HepG2 (cell line): ENCODE measurements around the gene SLC25A11. TPM values are rescaled to one million over a fixed set of nuclear protein-coding genes. Genes with fewer than 3 reads are reported as not detected.

ENCODE experiments used
- AGO1 ChIP-seq: fragments of 200-400 bp; formaldehyde crosslinking; IDR thresholded peaks from 2 replicates; pipeline ENCODE4 v1.6.1; 2017; ENCODE audit warnings: mild to moderate bottlenecking, low read depth, low read length, moderate library complexity; ENCODE audit not compliant: poor library complexity, severe bottlenecking
- ARNT2 ChIP-seq: sonication (generic); formaldehyde crosslinking; IDR thresholded peaks from 2 replicates; pipeline ENCODE4 v1.8.0; 2022; ENCODE audit warnings: mild to moderate bottlenecking, low read depth, missing genetic modification reagents, moderate library complexity
- BORCS8-MEF2B ChIP-seq: sonication (generic); formaldehyde crosslinking; IDR thresholded peaks from 2 replicates; pipeline ENCODE4 v1.8.0; 2022; ENCODE audit warnings: mild to moderate bottlenecking, missing genetic modification reagents
- NFE2L2 ChIP-seq: fragments of 150-350 bp; IDR thresholded peaks from 2 replicates; pipeline ENCODE4 v1.6.1; 2014; ENCODE audit warnings: low read length
- NPAS2 ChIP-seq: sonication (generic); formaldehyde crosslinking; IDR thresholded peaks from 2 replicates; pipeline ENCODE4 v1.8.0; 2022; ENCODE audit warnings: mild to moderate bottlenecking, missing genetic modification reagents, borderline replicate concordance
- NRL ChIP-seq: sonication (generic); formaldehyde crosslinking; IDR thresholded peaks from 2 replicates; pipeline ENCODE4 v1.5.0; 2020; ENCODE audit warnings: missing genetic modification reagents, mild to moderate bottlenecking, moderate library complexity, borderline replicate concordance
- PITX1 ChIP-seq: sonication (generic); formaldehyde crosslinking; IDR thresholded peaks from 2 replicates; pipeline ENCODE4 v1.5.1; 2020; ENCODE audit warnings: mild to moderate bottlenecking, missing genetic modification reagents
- ZNF101 ChIP-seq: sonication (generic); formaldehyde crosslinking; IDR thresholded peaks from 2 replicates; pipeline ENCODE4 v1.4.0; 2020; ENCODE audit warnings: mild to moderate bottlenecking, low read depth, missing genetic modification reagents, borderline replicate concordance
- ZNF225 ChIP-seq: sonication (generic); formaldehyde crosslinking; IDR thresholded peaks from 2 replicates; pipeline ENCODE4 v1.4.0; 2020; ENCODE audit warnings: mild to moderate bottlenecking, missing genetic modification reagents
- ZNF318 ChIP-seq: sonication (generic); formaldehyde crosslinking; IDR thresholded peaks from 2 replicates; pipeline ENCODE4 v1.4.0; 2020; ENCODE audit warnings: mild to moderate bottlenecking, missing genetic modification reagents
- ZNF687 ChIP-seq: sonication (generic); formaldehyde crosslinking; IDR thresholded peaks from 2 replicates; pipeline ENCODE4 v1.5.1; 2020; ENCODE audit warnings: mild to moderate bottlenecking, missing genetic modification reagents, moderate library complexity
- ZNF816 ChIP-seq: sonication (generic); formaldehyde crosslinking; IDR thresholded peaks from 2 replicates; pipeline ENCODE4 v1.8.0; 2022; ENCODE audit warnings: missing genetic modification reagents, mild to moderate bottlenecking, borderline replicate concordance
- polyA plus RNA-seq, 8 experiments: library from polyadenylated mRNA; depleted of rRNA in 3 of 8; stranded (reverse) in 7 of 8; unstranded in 1 of 8; fragments of >200 nt; fragmentation: Illumina TruSeq in 4 of 8; extraction: Trizol in 4 of 8; gene quantifications; 2 replicates each; pipeline versions ENCODE4 v1.2.1 to v1.2.3, GENCODE V29; 2011 to 2016; ENCODE audit warnings: low read depth in 4 of 8, missing spikeins in 1 of 8, mixed read lengths in 1 of 8; ENCODE audit not compliant: insufficient read depth in 1 of 8
- total RNA-seq, 5 experiments: library from RNA; depleted of rRNA; stranded (reverse); fragments of >200 nt; fragmentation: Illumina TruSeq; extraction: Trizol; gene quantifications; 2 replicates each; pipeline ENCODE4 v1.2.3, GENCODE V29; 2016; ENCODE audit warnings: low read depth in 1 of 5
- TF ChIP-seq, protein P1 (sequence below): sonication (generic); formaldehyde crosslinking; IDR thresholded peaks from 2 replicates; pipeline ENCODE4 v1.4.0; 2020; ENCODE audit warnings: mild to moderate bottlenecking, missing genetic modification reagents
- TF ChIP-seq, protein P2 (sequence below): sonication (generic); formaldehyde crosslinking; IDR thresholded peaks from 2 replicates; pipeline ENCODE4 v1.5.1; 2020; ENCODE audit warnings: missing genetic modification reagents, mild to moderate bottlenecking, borderline replicate concordance

SLC25A11 gene
- total and polyA plus RNA-seq, 2 of the 13 experiments (the other 11 are each of a cell fraction or from before 2014, with no cell fraction given), result 35.4 to 47.2 TPM

GRCh38 chr17:4947411-4948165, 7.7 kb upstream of the SLC25A11 start (continued):
- TF ChIP-seq ZNF687 (peak; percentile 78), ZNF318 (CRISPR knock-in tag) (no peak), ZNF101 (CRISPR knock-in tag) (no peak), BORCS8-MEF2B (CRISPR knock-in tag) (no peak), AGO1 (peak; percentile 51), NPAS2 (CRISPR knock-in tag) (no peak), ZNF225 (0 out of 2 replicates have a peak, but pooled peaks have one; percentile 72), NFE2L2 (no peak), PITX1 (0 out of 2 replicates have a peak, but pooled peaks have one; percentile 15), ARNT2 (peak; percentile 32; the same call in 1 of the 2 replicates), NRL (peak; percentile 62; the same call in 1 of the 2 replicates), ZNF816 (no peak)
- TF ChIP-seq, protein P1, sequence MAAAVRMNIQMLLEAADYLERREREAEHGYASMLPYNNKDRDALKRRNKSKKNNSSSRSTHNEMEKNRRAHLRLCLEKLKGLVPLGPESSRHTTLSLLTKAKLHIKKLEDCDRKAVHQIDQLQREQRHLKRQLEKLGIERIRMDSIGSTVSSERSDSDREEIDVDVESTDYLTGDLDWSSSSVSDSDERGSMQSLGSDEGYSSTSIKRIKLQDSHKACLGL (CRISPR knock-in tag), result peak; percentile 72; the same call in 1 of the 2 replicates
- TF ChIP-seq, protein P2, sequence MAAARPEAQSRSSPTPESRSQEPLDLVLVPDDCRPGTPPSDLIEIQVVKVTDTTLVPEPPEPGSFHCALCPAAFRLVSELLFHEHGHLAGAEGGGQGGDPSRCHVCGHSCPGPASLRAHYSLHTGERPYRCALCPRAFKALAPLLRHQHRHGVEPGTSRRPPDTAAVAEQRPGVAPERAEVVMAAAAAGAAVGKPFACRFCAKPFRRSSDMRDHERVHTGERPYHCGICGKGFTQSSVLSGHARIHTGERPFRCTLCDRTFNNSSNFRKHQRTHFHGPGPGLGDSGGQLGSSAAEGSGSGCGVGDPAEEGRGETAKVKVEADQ (CRISPR knock-in tag), result no peak
